ENCODE measurements around the gene NAV2.

The NAV2 gene

GRCh38 chr11:20007386-20007785 lies 294.7 kb downstream of the NAV2 start:
- DNase-seq (ENCODE audit: extremely low spot score), result no peak
- TF ChIP-seq CTCF (IDR thresholded peaks at IDR 0.05; ENCODE audit: control extremely low read depth, extremely low read depth, low read depth, missing control alignments), result no peak
- ChIA-PET CTCF (no interaction called here), POLR2A (no interaction called here)

GRCh38 chr11:20008190-20008870 lies 295.7 kb downstream of the NAV2 start:
- no peak for DNase-seq (ENCODE audit: extremely low spot score)
- CTCF ChIA-PET, result no interaction called here
- no peak for TF ChIP-seq CTCF (IDR thresholded peaks at IDR 0.05; ENCODE audit: control extremely low read depth, extremely low read depth, low read depth, missing control alignments)
- POLR2A ChIA-PET, result no interaction called here

- TF ChIP-seq CTCF (IDR thresholded peaks at IDR 0.05; ENCODE audit: control extremely low read depth, extremely low read depth, low read depth, missing control alignments), result no peak
- POLR2A ChIA-PET, result no interaction called here
- CTCF ChIA-PET, result no interaction called here
- no peak for DNase-seq (ENCODE audit: extremely low spot score)
Observed at GRCh38 chr11:20008871-20009644, 296.4 kb downstream of the NAV2 start.

GRCh38 chr11:20010156-20010850 lies 297.7 kb downstream of the NAV2 start:
- no peak for DNase-seq (ENCODE audit: extremely low spot score)
- no peak for TF ChIP-seq CTCF (IDR thresholded peaks at IDR 0.05; ENCODE audit: control extremely low read depth, extremely low read depth, low read depth, missing control alignments)
- CTCF ChIA-PET, result interaction anchor here (1.2 kb wide), 1 partner anchor 14 kb away, joined by 3 read pairs; no protein-coding TSS in a partner anchor
- POLR2A ChIA-PET, result no interaction called here

DNA sequence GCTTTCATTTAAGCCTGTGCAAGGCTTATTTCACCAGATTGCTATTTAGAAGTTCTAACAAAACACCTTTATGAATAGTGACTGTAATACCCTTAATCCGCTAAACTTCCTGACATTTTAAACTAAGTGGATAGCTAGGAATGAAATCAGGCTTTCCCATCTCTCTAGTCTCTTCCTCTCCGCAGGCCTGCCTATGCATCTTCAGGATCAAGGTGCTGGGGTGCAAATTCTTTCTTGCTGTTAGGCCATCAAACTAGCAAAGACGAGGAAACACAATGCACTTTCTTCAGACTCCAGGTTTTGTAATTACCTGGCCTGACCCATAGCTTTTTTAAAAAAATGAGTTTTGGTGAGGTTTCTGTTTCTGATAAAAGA lies 298.2 kb downstream of the NAV2 start:
- POLR2A ChIA-PET, result no interaction called here
- no peak for DNase-seq (ENCODE audit: extremely low spot score)
- TF ChIP-seq CTCF (IDR thresholded peaks at IDR 0.05; ENCODE audit: control extremely low read depth, extremely low read depth, low read depth, missing control alignments), result no peak
- CTCF ChIA-PET, result interaction anchor here (1.2 kb wide), 1 partner anchor 14 kb away, joined by 3 read pairs; no protein-coding TSS in a partner anchor

GRCh38 chr11:20011307-20011951 lies 298.8 kb downstream of the NAV2 start:
- CTCF ChIA-PET, result interaction anchor here (1.2 kb wide), 1 partner anchor 13 kb away, joined by 3 read pairs; no protein-coding TSS in a partner anchor
- no peak for TF ChIP-seq CTCF (IDR thresholded peaks at IDR 0.05; ENCODE audit: control extremely low read depth, extremely low read depth, low read depth, missing control alignments)
- DNase-seq (ENCODE audit: extremely low spot score), result no peak

More at GRCh38 chr11:20011307-20011951, 298.8 kb downstream of the NAV2 start:
- POLR2A ChIA-PET, result no interaction called here

All from GM10248 (cell line).